H9 (cell line): ENCODE measurements around the gene SPHK1. TPM values are rescaled to one million over a fixed set of nuclear protein-coding genes. Genes with fewer than 3 reads are reported as not detected.

Experiments used
- DNase-seq: peaks from one replicate; pipeline ENCODE4 v3.0.0-alpha.2; 2017
- H2AFZ ChIP-seq: one replicate; pipeline ENCODE4 v1.6.1; 2013; ENCODE audit warnings: mild to moderate bottlenecking, low read length, control low read depth, moderate library complexity
- H2AK5ac ChIP-seq: 2 replicates; pipeline ENCODE4 v1.6.1; 2013; ENCODE audit warnings: low read length, control low read depth, mixed read lengths; ENCODE audit not compliant: insufficient read length
- H2BK120ac ChIP-seq: one replicate; pipeline ENCODE4 v1.6.1; 2013; ENCODE audit warnings: low read depth, mild to moderate bottlenecking, low read length, control low read depth, inconsistent platforms; ENCODE audit not compliant: poor library complexity, severe bottlenecking
- H2BK12ac ChIP-seq: 2 replicates; pipeline ENCODE4 v1.6.1; 2013; ENCODE audit warnings: low read length, control low read depth, mixed read lengths, low read depth; ENCODE audit not compliant: insufficient read length
- H2BK15ac ChIP-seq: 2 replicates; pipeline ENCODE4 v1.6.1; 2013; ENCODE audit warnings: low read depth, low read length, control low read depth
- H2BK20ac ChIP-seq: one replicate; pipeline ENCODE4 v1.6.1; 2013; ENCODE audit warnings: low read depth, mild to moderate bottlenecking, low read length, control low read depth, inconsistent platforms; ENCODE audit not compliant: poor library complexity, severe bottlenecking
- H2BK5ac ChIP-seq: 2 replicates; pipeline ENCODE4 v1.6.1; 2013; ENCODE audit warnings: low read length, control low read depth, mixed read lengths; ENCODE audit not compliant: insufficient read length
- H3K14ac ChIP-seq: 2 replicates; pipeline ENCODE4 v1.6.1; 2013; ENCODE audit warnings: low read length, control low read depth; ENCODE audit not compliant: insufficient read depth
- H3K18ac ChIP-seq: 2 replicates; pipeline ENCODE4 v1.6.1; 2013; ENCODE audit warnings: low read depth, mild to moderate bottlenecking, mixed read lengths, low read length, control low read depth; ENCODE audit not compliant: insufficient read length
- H3K23ac ChIP-seq: 2 replicates; pipeline ENCODE4 v1.6.1; 2013; ENCODE audit warnings: low read length, control low read depth, mixed read lengths, low read depth; ENCODE audit not compliant: insufficient read length
- H3K23me2 ChIP-seq: 2 replicates; pipeline ENCODE4 v1.6.1; 2013; ENCODE audit warnings: low read depth, mild to moderate bottlenecking, mixed read lengths, low read length, control low read depth; ENCODE audit not compliant: insufficient read length, poor library complexity, severe bottlenecking
- H3K27ac ChIP-seq: 2 replicates; pipeline ENCODE4 v1.5.1; 2013; ENCODE audit warnings: low read length, control low read depth, mixed read lengths, low read depth; ENCODE audit not compliant: insufficient read length
- H3K27me3 ChIP-seq: 2 replicates; pipeline ENCODE4 v1.6.1; 2013; ENCODE audit warnings: low read length, control low read depth, inconsistent platforms; ENCODE audit not compliant: insufficient read depth
- H3K4ac ChIP-seq: 2 replicates; pipeline ENCODE4 v1.6.1; 2013; ENCODE audit warnings: low read depth, mild to moderate bottlenecking, control low read depth, inconsistent platforms, low read length, moderate library complexity
- H3K4me1 ChIP-seq: 2 replicates; pipeline ENCODE4 v1.6.1; 2013; ENCODE audit warnings: low read length, control low read depth, inconsistent platforms; ENCODE audit not compliant: insufficient read depth
- H3K4me2 ChIP-seq: 2 replicates; pipeline ENCODE4 v1.6.1; 2013; ENCODE audit warnings: low read length, control low read depth, mixed read lengths; ENCODE audit not compliant: insufficient read length, insufficient read depth
- H3K56ac ChIP-seq: 2 replicates; pipeline ENCODE4 v1.6.1; 2013; ENCODE audit warnings: low read depth, mild to moderate bottlenecking, mixed read lengths, low read length, control low read depth; ENCODE audit not compliant: insufficient read length
- H3K79me1 ChIP-seq: 2 replicates; pipeline ENCODE4 v1.6.1; 2013; ENCODE audit warnings: low read depth, mild to moderate bottlenecking, moderate library complexity, low read length, control low read depth, inconsistent platforms; ENCODE audit not compliant: insufficient read depth, poor library complexity, severe bottlenecking
- H3K79me2 ChIP-seq: 2 replicates; pipeline ENCODE4 v1.6.1; 2013; ENCODE audit warnings: low read length, control low read depth, inconsistent platforms; ENCODE audit not compliant: insufficient read depth
- H3K9ac ChIP-seq: 2 replicates; pipeline ENCODE4 v1.6.1; 2013; ENCODE audit warnings: low read length, control low read depth, mixed read lengths; ENCODE audit not compliant: insufficient read length; ENCODE audit errors: extremely low read depth
- H3K9me3 ChIP-seq: one replicate; pipeline ENCODE4 v1.6.1; 2013; ENCODE audit warnings: low read depth, low read length, inconsistent platforms; ENCODE audit not compliant: control insufficient read depth
- H3T11ph ChIP-seq: one replicate; pipeline ENCODE4 v1.6.1; 2013; ENCODE audit warnings: mild to moderate bottlenecking, low read length, control low read depth, inconsistent platforms
- H4K20me1 ChIP-seq: one replicate; pipeline ENCODE4 v1.6.1; 2013; ENCODE audit not compliant: control insufficient read depth, insufficient read length, insufficient read depth
- H4K5ac ChIP-seq: 2 replicates; pipeline ENCODE4 v1.6.1; 2013; ENCODE audit warnings: low read depth, mild to moderate bottlenecking, mixed read lengths, low read length, control low read depth; ENCODE audit not compliant: insufficient read length
- H4K8ac ChIP-seq: replicated peaks from 2 replicates; pipeline ENCODE4 v1.6.1; 2013; ENCODE audit warnings: low read length, control low read depth, mixed read lengths, low read depth; ENCODE audit not compliant: insufficient read length
- H4K91ac ChIP-seq: 2 replicates; pipeline ENCODE4 v1.6.1; 2013; ENCODE audit warnings: low read depth, mild to moderate bottlenecking, moderate library complexity, mixed read lengths, low read length, control low read depth; ENCODE audit not compliant: insufficient read length
- H3K27ac Mint-ChIP-seq, 3 experiments: 2 replicates in 2 of 3; 3 replicates in 1 of 3; pipeline ENCODE4 v1.8.0; 2020 to 2021; ENCODE audit warnings: mixed read lengths in 3 of 3, mild to moderate bottlenecking in 1 of 3, moderate library complexity in 1 of 3
- H3K27me3 Mint-ChIP-seq: 2 replicates; pipeline ENCODE4 v1.8.0; 2021; ENCODE audit warnings: low read depth, mild to moderate bottlenecking, moderate library complexity, mixed read lengths
- H3K36me3 Mint-ChIP-seq, 3 experiments: 2 replicates in 2 of 3; 3 replicates in 1 of 3; pipeline ENCODE4 v1.8.0; 2020 to 2021; ENCODE audit warnings: low read depth in 3 of 3, mixed read lengths in 3 of 3; ENCODE audit not compliant: insufficient read depth in 1 of 3
- H3K4me1 Mint-ChIP-seq, 2 experiments: 2 replicates each; pipeline ENCODE4 v1.8.0; 2020; ENCODE audit warnings: mixed read lengths in 2 of 2
- H3K4me3 Mint-ChIP-seq, 2 experiments: 2 replicates in 1 of 2; 3 replicates in 1 of 2; pipeline ENCODE4 v1.8.0; 2020 to 2021; ENCODE audit warnings: mild to moderate bottlenecking in 2 of 2, mixed read lengths in 2 of 2, moderate library complexity in 1 of 2
- H3K9me3 Mint-ChIP-seq, 2 experiments: 2 replicates in 1 of 2; 3 replicates in 1 of 2; pipeline ENCODE4 v1.8.0; 2020; ENCODE audit warnings: mild to moderate bottlenecking in 2 of 2, mixed read lengths in 2 of 2, moderate library complexity in 1 of 2
- WGBS: extraction: QIAGEN DNeasy Blood & Tissue Kit; methylation state at CpG from one replicate; pipeline ENCODE4 v1.1.7; 2013; ENCODE audit warnings: missing lambda C conversion rate, low lambda C conversion rate, mixed read lengths; ENCODE audit not compliant: insufficient read length; ENCODE audit errors: extremely low coverage; 5-methylcytosine and 5-hydroxymethylcytosine counted together
- total RNA-seq: library from RNA; stranded (reverse); gene quantifications from 2 replicates; pipeline ENCODE4 v1.2.1, GENCODE V29; 2021
- TF ChIP-seq, protein P1 (sequence below): fragments of 200-600 bp; sonication (generic); conservative IDR thresholded peaks from 3 replicates; pipeline ENCODE4 v1.8.0; 2021; ENCODE audit warnings: antibody characterized with exemption, mild to moderate bottlenecking

Gene SPHK1
- total RNA-seq, 1 experiment from 2014 or later: 1.4 TPM

DNA sequence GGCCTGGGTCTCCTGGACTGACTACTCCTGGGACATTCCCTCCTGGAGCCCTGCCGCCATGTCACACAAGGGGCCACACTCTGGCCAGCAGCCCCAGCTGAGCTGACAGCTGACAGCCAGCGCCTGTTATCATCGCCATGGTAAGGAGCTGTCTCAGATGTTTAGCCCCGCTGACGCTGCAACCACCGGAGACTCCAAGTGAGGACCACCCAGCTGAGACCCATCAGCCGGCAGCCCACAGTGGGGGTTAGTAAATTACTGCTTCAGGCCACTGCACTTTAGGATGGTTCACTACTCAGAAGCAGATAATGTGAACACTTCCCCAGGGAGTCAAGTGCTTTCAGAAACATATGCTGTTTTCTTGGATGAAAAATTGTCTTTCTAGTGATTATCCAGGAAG, 14.6 kb upstream of the SPHK1 start:
- H3K4me1 Mint-ChIP-seq: peaks cover 24 to 40% of the 10 kb centered on the region in 2 experiments
- H3K4me1 ChIP-seq: peaks cover 5% of the 10 kb centered on the region; the same call in 1 of the 2 replicates
- H3T11ph ChIP-seq: no peak overlapping the region
- H2BK5ac ChIP-seq: no peak overlapping the region
- no peak overlapping the region for H2BK15ac ChIP-seq
- H3K4me3 Mint-ChIP-seq: no peak overlapping the region
- H3K27me3 ChIP-seq: no peaks in the 10 kb centered on the region
- no peak overlapping the region for H2AFZ ChIP-seq
- no peak overlapping the region for H3K4me2 ChIP-seq
- no peaks in the 10 kb centered on the region for H3K79me1 ChIP-seq
- H3K56ac ChIP-seq: no peak overlapping the region
- H3K9me3 ChIP-seq: no peaks in the 10 kb centered on the region
- no peaks in the 10 kb centered on the region; a peak in 1 of 5 replicates for H3K9me3 Mint-ChIP-seq
- no peak overlapping the region for H4K5ac ChIP-seq
- no peak overlapping the region for H4K91ac ChIP-seq
- no peaks in the 10 kb centered on the region; the same call in none of the 2 replicates for H3K27me3 Mint-ChIP-seq
- DNase-seq: no peak
- no peak overlapping the region for H3K27ac ChIP-seq
- H3K14ac ChIP-seq: no peak overlapping the region
- no peaks in the 10 kb centered on the region for H3K36me3 Mint-ChIP-seq
- no peak overlapping the region for H3K9ac ChIP-seq
- H3K27ac Mint-ChIP-seq: no peak overlapping the region
- H4K20me1 ChIP-seq: no peaks in the 10 kb centered on the region
- no peak overlapping the region for H3K4ac ChIP-seq
- TF ChIP-seq, protein P1, sequence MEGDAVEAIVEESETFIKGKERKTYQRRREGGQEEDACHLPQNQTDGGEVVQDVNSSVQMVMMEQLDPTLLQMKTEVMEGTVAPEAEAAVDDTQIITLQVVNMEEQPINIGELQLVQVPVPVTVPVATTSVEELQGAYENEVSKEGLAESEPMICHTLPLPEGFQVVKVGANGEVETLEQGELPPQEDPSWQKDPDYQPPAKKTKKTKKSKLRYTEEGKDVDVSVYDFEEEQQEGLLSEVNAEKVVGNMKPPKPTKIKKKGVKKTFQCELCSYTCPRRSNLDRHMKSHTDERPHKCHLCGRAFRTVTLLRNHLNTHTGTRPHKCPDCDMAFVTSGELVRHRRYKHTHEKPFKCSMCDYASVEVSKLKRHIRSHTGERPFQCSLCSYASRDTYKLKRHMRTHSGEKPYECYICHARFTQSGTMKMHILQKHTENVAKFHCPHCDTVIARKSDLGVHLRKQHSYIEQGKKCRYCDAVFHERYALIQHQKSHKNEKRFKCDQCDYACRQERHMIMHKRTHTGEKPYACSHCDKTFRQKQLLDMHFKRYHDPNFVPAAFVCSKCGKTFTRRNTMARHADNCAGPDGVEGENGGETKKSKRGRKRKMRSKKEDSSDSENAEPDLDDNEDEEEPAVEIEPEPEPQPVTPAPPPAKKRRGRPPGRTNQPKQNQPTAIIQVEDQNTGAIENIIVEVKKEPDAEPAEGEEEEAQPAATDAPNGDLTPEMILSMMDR: no peak
- no peaks in the 10 kb centered on the region for H3K23me2 ChIP-seq
- H2AK5ac ChIP-seq: no peak overlapping the region
- H3K79me2 ChIP-seq: no peaks in the 10 kb centered on the region
- H2BK20ac ChIP-seq: no peak overlapping the region
- no peak overlapping the region for H3K23ac ChIP-seq
- no CpG with 5 or more reads among the region's 7 CpGs for WGBS
- H4K8ac ChIP-seq: no peak overlapping the region
- H2BK12ac ChIP-seq: no peak overlapping the region
- H3K18ac ChIP-seq: no peak overlapping the region
- H2BK120ac ChIP-seq: no peak overlapping the region
